Measurements from ENCODE around the gene PTPRN2.

Gene PTPRN2

DNA sequence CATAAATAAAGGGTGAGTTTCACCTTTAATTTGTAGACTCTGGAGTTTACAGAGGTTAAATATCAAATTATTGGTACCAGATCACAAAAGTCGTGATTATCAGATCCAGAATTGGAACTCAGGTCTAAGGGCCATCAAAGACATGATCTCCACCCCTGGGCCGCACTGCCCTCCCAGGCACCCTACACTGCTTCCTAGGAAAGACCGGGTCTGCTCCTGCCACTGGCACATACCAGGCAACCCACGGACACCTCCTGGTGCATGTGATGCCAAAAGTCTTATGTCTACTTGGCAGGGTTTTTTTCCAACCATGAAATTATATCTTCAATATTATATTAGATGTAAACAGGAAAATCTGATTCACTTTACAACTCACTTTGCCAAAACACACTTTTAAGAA is 452.8 kb downstream of the PTPRN2 start:
- H3K36me3 Mint-ChIP-seq (ENCODE audit: low read depth) = no peaks in the 10 kb centered on the region
- no peak overlapping the region for H3K4me3 Mint-ChIP-seq
- peaks cover 10% of the 10 kb centered on the region for H3K9me3 Mint-ChIP-seq
- no peak overlapping the region for H3K27ac Mint-ChIP-seq
- peaks cover 4% of the 10 kb centered on the region for H3K27me3 Mint-ChIP-seq (ENCODE audit: low read depth, poor library complexity)
- no peaks in the 10 kb centered on the region for H3K4me1 Mint-ChIP-seq
- no peak for DNase-seq
- TF ChIP-seq, protein P1, sequence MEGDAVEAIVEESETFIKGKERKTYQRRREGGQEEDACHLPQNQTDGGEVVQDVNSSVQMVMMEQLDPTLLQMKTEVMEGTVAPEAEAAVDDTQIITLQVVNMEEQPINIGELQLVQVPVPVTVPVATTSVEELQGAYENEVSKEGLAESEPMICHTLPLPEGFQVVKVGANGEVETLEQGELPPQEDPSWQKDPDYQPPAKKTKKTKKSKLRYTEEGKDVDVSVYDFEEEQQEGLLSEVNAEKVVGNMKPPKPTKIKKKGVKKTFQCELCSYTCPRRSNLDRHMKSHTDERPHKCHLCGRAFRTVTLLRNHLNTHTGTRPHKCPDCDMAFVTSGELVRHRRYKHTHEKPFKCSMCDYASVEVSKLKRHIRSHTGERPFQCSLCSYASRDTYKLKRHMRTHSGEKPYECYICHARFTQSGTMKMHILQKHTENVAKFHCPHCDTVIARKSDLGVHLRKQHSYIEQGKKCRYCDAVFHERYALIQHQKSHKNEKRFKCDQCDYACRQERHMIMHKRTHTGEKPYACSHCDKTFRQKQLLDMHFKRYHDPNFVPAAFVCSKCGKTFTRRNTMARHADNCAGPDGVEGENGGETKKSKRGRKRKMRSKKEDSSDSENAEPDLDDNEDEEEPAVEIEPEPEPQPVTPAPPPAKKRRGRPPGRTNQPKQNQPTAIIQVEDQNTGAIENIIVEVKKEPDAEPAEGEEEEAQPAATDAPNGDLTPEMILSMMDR (IDR thresholded peaks at IDR 0.05) = no peak

DNA sequence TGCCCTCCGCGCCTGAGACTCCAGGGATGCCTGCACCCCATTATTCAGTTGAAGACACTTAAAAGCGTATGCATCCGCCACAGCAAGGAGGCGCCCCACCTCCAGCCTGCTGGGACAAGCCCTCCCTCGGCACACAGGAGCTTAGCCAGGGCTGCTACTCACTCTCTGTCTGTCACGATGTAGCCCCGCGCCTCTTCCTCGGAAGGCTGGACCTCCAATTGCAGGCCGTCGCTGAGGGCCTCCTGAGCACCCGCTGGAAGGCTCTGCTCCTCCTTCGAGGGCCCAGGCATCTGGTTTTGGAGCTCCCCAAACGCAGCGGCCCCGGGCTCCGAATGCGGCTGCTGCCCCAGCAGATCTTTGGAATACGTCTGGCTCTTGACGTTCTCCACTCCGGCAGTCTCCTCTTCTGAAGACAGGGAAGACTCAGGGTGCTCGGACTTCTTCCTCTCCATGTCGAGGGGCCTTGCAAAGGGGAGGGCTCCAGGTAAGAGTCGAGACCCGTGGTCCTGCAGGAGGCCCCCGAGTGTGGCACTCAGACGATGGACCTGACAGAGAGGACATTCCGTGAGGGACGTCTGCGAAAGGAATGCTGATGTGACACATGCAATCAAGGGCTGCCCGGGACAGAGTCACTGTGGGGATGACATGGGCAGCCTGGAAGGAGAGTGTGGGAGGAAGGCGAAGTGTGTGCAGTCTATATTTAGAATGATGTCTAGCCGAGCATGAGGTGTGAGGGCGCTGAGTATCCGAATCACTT is 453.9 kb downstream of the PTPRN2 start:
- DNase-seq = no peak
- TF ChIP-seq, protein P1 (IDR thresholded peaks at IDR 0.05) = no peak

DNA sequence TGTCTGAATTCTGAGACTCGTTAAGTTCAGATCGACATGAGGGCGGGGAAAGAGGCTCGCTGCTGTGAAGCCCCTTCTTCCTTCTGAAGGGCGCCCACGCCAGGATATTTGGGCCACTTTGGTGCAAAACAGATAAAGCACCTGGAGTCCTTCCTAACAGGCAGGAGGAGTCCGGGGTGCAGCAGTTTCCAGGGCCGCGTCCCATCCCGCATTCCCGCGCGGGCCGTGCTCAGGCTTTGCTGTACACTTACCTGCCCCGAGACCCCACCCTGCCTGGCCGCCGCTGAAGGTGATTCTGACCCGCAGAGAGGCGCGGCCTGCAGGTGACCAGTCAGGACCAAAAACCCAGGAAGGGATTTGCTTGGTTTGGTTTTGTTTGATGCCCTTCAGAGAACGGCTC is 454.6 kb downstream of the PTPRN2 start:
- DNase-seq = no peak
- Mint-ChIP-seq H3K27me3 (ENCODE audit: low read depth, poor library complexity) (no peaks in the 10 kb centered on the region), H3K9me3 (no peaks in the 10 kb centered on the region), H3K36me3 (ENCODE audit: low read depth) (no peaks in the 10 kb centered on the region), H3K27ac (no peak overlapping the region), H3K4me3 (no peak overlapping the region), H3K4me1 (no peaks in the 10 kb centered on the region)
- TF ChIP-seq, protein P1 (IDR thresholded peaks at IDR 0.05) = no peak

More for the DNA sequence above, 453.9 kb downstream of the PTPRN2 start:
- Mint-ChIP-seq H3K27me3 (ENCODE audit: low read depth, poor library complexity) (no peaks in the 10 kb centered on the region), H3K27ac (no peak overlapping the region), H3K9me3 (no peaks in the 10 kb centered on the region), H3K36me3 (ENCODE audit: low read depth) (no peaks in the 10 kb centered on the region), H3K4me1 (no peaks in the 10 kb centered on the region), H3K4me3 (no peak overlapping the region)

DNA sequence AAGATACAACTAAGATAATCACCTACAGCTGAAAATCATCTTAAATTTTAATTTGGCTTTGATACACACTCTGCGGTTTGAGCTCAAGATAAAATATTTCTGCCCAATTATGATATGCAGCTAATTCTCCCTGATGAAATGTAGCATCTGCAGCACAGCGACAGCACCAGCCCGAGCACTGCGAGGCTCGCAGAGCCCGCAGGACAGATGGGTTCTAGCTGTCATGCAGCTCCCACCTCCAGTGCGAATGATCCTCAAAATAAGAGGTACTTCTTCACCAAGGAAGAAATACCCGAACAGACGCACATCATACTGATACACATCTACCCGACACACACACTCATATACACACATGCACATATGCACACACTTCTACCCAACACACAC is 457.6 kb downstream of the PTPRN2 start:
- DNase-seq = no peak
- Mint-ChIP-seq H3K27ac (no peak overlapping the region), H3K27me3 (ENCODE audit: low read depth, poor library complexity) (no peaks in the 10 kb centered on the region), H3K9me3 (peaks cover 13% of the 10 kb centered on the region), H3K4me1 (no peaks in the 10 kb centered on the region), H3K4me3 (no peak overlapping the region), H3K36me3 (ENCODE audit: low read depth) (no peaks in the 10 kb centered on the region)
- TF ChIP-seq, protein P1 (IDR thresholded peaks at IDR 0.05) = no peak

DNA sequence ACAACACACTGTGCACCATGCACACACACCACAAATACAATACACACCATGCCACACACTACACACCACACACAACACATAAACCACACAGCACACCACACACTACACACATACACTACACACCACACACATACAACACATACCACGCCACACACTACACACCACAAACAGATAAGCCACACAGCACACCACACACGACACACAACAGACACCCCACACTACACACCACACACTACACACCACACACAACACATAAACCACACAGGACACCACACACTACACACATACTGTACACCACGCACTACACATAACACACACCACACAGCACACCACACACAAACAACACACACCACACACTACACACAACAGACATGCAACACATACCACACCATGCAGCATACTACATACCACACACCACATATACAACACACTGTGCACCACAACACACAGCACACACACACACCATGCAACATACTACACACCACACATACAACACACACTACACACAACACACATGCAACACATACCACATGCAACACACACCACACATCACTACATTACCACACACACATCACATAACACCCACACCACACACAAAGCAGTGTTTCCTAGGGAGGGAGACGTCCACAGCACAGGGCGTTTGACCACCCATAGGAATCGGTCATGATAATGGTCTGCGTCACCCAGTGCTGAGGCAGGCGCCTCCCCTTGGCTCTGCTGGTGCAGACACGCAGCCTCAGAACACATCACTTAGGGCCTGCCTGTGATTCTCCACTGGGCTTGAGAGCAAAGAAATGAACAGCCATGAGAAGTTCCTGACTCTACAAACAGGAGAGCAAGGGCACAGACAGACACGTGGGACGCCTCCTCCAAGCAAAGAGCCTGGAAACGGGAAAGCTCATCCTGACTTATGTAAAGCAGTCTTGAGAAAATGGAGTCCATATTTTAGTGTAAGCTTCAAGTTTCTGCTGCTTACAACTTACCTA is 458.3 kb downstream of the PTPRN2 start:
- no peak overlapping the region for H3K4me3 Mint-ChIP-seq
- no peak for DNase-seq
- H3K27ac Mint-ChIP-seq = no peak overlapping the region
- no peaks in the 10 kb centered on the region for H3K36me3 Mint-ChIP-seq (ENCODE audit: low read depth)
- no peaks in the 10 kb centered on the region for H3K4me1 Mint-ChIP-seq
- TF ChIP-seq, protein P1 (IDR thresholded peaks at IDR 0.05) = no peak
- H3K27me3 Mint-ChIP-seq (ENCODE audit: low read depth, poor library complexity) = no peaks in the 10 kb centered on the region
- H3K9me3 Mint-ChIP-seq = peaks cover 19% of the 10 kb centered on the region

All from nephron progenitor cell (in vitro differentiated cells).